K562 (cell line): ENCODE measurements around the gene ITGAE.

Experiments
- CHD1 ChIP-seq: fragments of 200-600 bp; sonication (generic); IDR thresholded peaks from one replicate; pipeline ENCODE4 v1.6.1; 2012; ENCODE audit warnings: mild to moderate bottlenecking, moderate library complexity, low read length, inconsistent platforms
- ETV6 ChIP-seq, 3 experiments: fragments of 150-350 bp in 1 of 3; sonication (generic) in 1 of 3; formaldehyde crosslinking in 1 of 3; IDR thresholded peaks; 2 replicates each; pipeline versions ENCODE4 v1.6.1 to v1.8.0; 2014 to 2022; ENCODE audit warnings: borderline replicate concordance in 2 of 3, low read depth in 2 of 3, antibody characterized with exemption in 1 of 3, low read length in 1 of 3, mild to moderate bottlenecking in 1 of 3, missing genetic modification reagents in 1 of 3
- NONO ChIP-seq, 2 experiments: fragments of 200-400 bp in 1 of 2; fragments of 450-650 bp in 1 of 2; formaldehyde crosslinking in 1 of 2; IDR thresholded peaks; 2 replicates each; pipeline ENCODE4 v1.6.1; 2017; ENCODE audit warnings: low read depth in 2 of 2, mild to moderate bottlenecking in 2 of 2, moderate library complexity in 2 of 2, low read length in 1 of 2
- PHF8 ChIP-seq: fragments of 200-600 bp; sonication (generic); IDR thresholded peaks from 2 replicates; pipeline ENCODE4 v1.6.1; 2012; ENCODE audit warnings: mixed run types, mild to moderate bottlenecking, inconsistent platforms, low read length, moderate library complexity, borderline replicate concordance
- POLR2A ChIP-seq: fragments of 450-650 bp; conservative IDR thresholded peaks from 2 replicates; pipeline ENCODE4 v1.6.1; 2016
- POLR2AphosphoS5 ChIP-seq: IDR thresholded peaks from 2 replicates; pipeline ENCODE4 v1.6.1; 2011; ENCODE audit warnings: mild to moderate bottlenecking, low read depth, low read length, moderate library complexity; ENCODE audit not compliant: control insufficient read depth, insufficient read depth
- STAT5A ChIP-seq: IDR thresholded peaks from 2 replicates; pipeline ENCODE4 v1.6.1; 2012; ENCODE audit warnings: low read length, inconsistent platforms, borderline replicate concordance
- TGIF2 ChIP-seq: sonication (generic); formaldehyde crosslinking; IDR thresholded peaks from 2 replicates; pipeline ENCODE4 v1.8.1; 2022; ENCODE audit warnings: mild to moderate bottlenecking, missing genetic modification reagents, moderate library complexity
- ZFP1 ChIP-seq: fragments of 450-650 bp; formaldehyde crosslinking; IDR thresholded peaks from 2 replicates; pipeline ENCODE4 v1.4.0; 2020; ENCODE audit warnings: mild to moderate bottlenecking, mixed read lengths
- TF ChIP-seq, protein P1 (sequence below), 3 experiments: IDR thresholded peaks in 2 of 3; conservative IDR thresholded peaks in 1 of 3; 2 replicates each; pipeline ENCODE4 v1.5.1; 2011 to 2012; ENCODE audit warnings: low read length in 3 of 3, mild to moderate bottlenecking in 3 of 3, control low read depth in 2 of 3, improper control_type of control experiment in 1 of 3, inconsistent platforms in 1 of 3, low read depth in 1 of 3, mixed read lengths in 1 of 3, moderate library complexity in 1 of 3; ENCODE audit not compliant: insufficient read depth in 2 of 3
- TF ChIP-seq, protein P2 (sequence below), 2 experiments: IDR thresholded peaks; 2 replicates each; pipeline ENCODE4 v1.6.1; 2011; ENCODE audit warnings: borderline replicate concordance in 1 of 2, control low read depth in 1 of 2, low read depth in 1 of 2, low read length in 1 of 2, mild to moderate bottlenecking in 1 of 2, mixed read lengths in 1 of 2, moderate library complexity in 1 of 2; ENCODE audit not compliant: insufficient read depth in 1 of 2, insufficient read length in 1 of 2, poor library complexity in 1 of 2, severe bottlenecking in 1 of 2; ENCODE audit errors: extremely low read depth in 1 of 2

- TF ChIP-seq, protein P1, sequence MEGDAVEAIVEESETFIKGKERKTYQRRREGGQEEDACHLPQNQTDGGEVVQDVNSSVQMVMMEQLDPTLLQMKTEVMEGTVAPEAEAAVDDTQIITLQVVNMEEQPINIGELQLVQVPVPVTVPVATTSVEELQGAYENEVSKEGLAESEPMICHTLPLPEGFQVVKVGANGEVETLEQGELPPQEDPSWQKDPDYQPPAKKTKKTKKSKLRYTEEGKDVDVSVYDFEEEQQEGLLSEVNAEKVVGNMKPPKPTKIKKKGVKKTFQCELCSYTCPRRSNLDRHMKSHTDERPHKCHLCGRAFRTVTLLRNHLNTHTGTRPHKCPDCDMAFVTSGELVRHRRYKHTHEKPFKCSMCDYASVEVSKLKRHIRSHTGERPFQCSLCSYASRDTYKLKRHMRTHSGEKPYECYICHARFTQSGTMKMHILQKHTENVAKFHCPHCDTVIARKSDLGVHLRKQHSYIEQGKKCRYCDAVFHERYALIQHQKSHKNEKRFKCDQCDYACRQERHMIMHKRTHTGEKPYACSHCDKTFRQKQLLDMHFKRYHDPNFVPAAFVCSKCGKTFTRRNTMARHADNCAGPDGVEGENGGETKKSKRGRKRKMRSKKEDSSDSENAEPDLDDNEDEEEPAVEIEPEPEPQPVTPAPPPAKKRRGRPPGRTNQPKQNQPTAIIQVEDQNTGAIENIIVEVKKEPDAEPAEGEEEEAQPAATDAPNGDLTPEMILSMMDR (IDR thresholded peaks at IDR 0.05 in 2 of 3, conservative IDR thresholded peaks at IDR 0.05 in 1 of 3; ENCODE audit: insufficient read depth in 2 of 3, low read depth in 1 of 3, low read length in 3 of 3): no peak
- TF ChIP-seq POLR2AphosphoS5 (no peak), POLR2A (no peak), PHF8 (no peak), ZFP1 (CRISPR knock-in tag) (no peak), TGIF2 (no peak), CHD1 (no peak), STAT5A (no peak), NONO (IDR thresholded peaks at IDR 0.05; ENCODE audit: low read depth in 2 of 2, low read length in 1 of 2) (no peak), ETV6 (IDR thresholded peaks at IDR 0.05; ENCODE audit: borderline replicate concordance in 1 of 2, low read depth in 2 of 2, low read length in 1 of 2) (no peak), ETV6 (CRISPR knock-in tag; IDR thresholded peaks at IDR 0.05; ENCODE audit: borderline replicate concordance) (no peak)
- TF ChIP-seq, protein P2, sequence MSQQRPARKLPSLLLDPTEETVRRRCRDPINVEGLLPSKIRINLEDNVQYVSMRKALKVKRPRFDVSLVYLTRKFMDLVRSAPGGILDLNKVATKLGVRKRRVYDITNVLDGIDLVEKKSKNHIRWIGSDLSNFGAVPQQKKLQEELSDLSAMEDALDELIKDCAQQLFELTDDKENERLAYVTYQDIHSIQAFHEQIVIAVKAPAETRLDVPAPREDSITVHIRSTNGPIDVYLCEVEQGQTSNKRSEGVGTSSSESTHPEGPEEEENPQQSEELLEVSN (IDR thresholded peaks at IDR 0.05; ENCODE audit: borderline replicate concordance in 1 of 2, extremely low read depth in 1 of 2, insufficient read depth in 1 of 2, insufficient read length in 1 of 2, low read depth in 1 of 2, low read length in 1 of 2, poor library complexity in 1 of 2, severe bottlenecking in 1 of 2): no peak
Observed at GRCh38 chr17:3695129-3695722, 105.8 kb downstream of the ITGAE start.
